IMR-90 (cell line): ENCODE measurements around the gene CEBPG. TPM values are rescaled to one million over a fixed set of nuclear protein-coding genes. Genes with fewer than 3 reads are reported as not detected.

Experiments
- ATAC-seq: fragments of 200-7000 bp; cut with Tn5 transposase; 2 replicates; pipeline ENCODE4 v1.9.1; 2020; ENCODE audit warnings: low read depth, mild to moderate bottlenecking, moderate library complexity
- BruUV-seq: library from RNA; stranded (reverse); fragments of 400-500 nt; replicated peaks from 2 replicates; lab custom pipeline; 2021; lab: Mats Ljungman, UMichigan
- CTCF ChIA-PET: fragments of 300-600 bp; formaldehyde crosslinking; extraction: SDS; loops from one replicate; lab custom pipeline; 2021; ENCODE audit warnings: antibody characterized with exemption; lab: Yijun Ruan, JAX
- POLR2A ChIA-PET: fragments of 300-600 bp; sonication (Branson Sonifier 250); formaldehyde crosslinking; loops from one replicate; lab custom pipeline; 2022; ENCODE audit warnings: antibody characterized with exemption; ENCODE audit not compliant: unreplicated experiment; lab: Charles Lee
- DNase-seq: peaks from one replicate; pipeline ENCODE4 v3.0.0; 2013
- H2AFZ ChIP-seq: replicated peaks from 2 replicates; pipeline ENCODE3; 2013; ENCODE audit warnings: low read length, mild to moderate bottlenecking; ENCODE audit not compliant: poor library complexity
- H2AK5ac ChIP-seq: 2 replicates; pipeline ENCODE4 v1.6.1; 2013; ENCODE audit warnings: low read depth, low read length, inconsistent platforms
- H2AK9ac ChIP-seq: replicated peaks from 2 replicates; pipeline ENCODE3; 2013; ENCODE audit warnings: mild to moderate bottlenecking, low read depth, low read length, moderate library complexity; ENCODE audit not compliant: poor library complexity
- H2BK120ac ChIP-seq: 2 replicates; pipeline ENCODE4 v1.6.1; 2013; ENCODE audit warnings: low read depth, low read length, inconsistent platforms
- H2BK15ac ChIP-seq: 3 replicates; pipeline ENCODE4 v1.6.1; 2013; ENCODE audit warnings: low read depth, low read length, inconsistent platforms
- H2BK20ac ChIP-seq: 2 replicates; pipeline ENCODE4 v1.6.1; 2013; ENCODE audit warnings: low read depth, mild to moderate bottlenecking, inconsistent platforms, low read length, moderate library complexity
- H2BK5ac ChIP-seq: 2 replicates; pipeline ENCODE4 v1.6.1; 2013; ENCODE audit warnings: mild to moderate bottlenecking, low read depth, low read length, inconsistent platforms; ENCODE audit not compliant: poor library complexity, severe bottlenecking
- H3K14ac ChIP-seq: replicated peaks from 2 replicates; pipeline ENCODE4 v1.6.1; 2013; ENCODE audit warnings: low read depth, low read length, inconsistent platforms
- H3K18ac ChIP-seq: 2 replicates; pipeline ENCODE4 v1.6.1; 2013; ENCODE audit warnings: low read depth, low read length, control low read depth
- H3K23ac ChIP-seq: 2 replicates; pipeline ENCODE4 v1.6.1; 2013; ENCODE audit warnings: low read depth, low read length, inconsistent platforms
- H3K27ac ChIP-seq: 2 replicates; pipeline ENCODE4 v1.5.1; 2013; ENCODE audit warnings: mild to moderate bottlenecking, control low read depth, low read length; ENCODE audit not compliant: insufficient read depth
- H3K27me3 ChIP-seq: 2 replicates; pipeline ENCODE4 v1.6.1; 2013; ENCODE audit warnings: low read length; ENCODE audit not compliant: control insufficient read depth, insufficient read depth
- H3K36me3 ChIP-seq: 2 replicates; pipeline ENCODE4 v1.6.1; 2013; ENCODE audit warnings: low read length, mixed read lengths; ENCODE audit not compliant: control insufficient read depth, insufficient read depth
- H3K4ac ChIP-seq: 2 replicates; pipeline ENCODE4 v1.6.1; 2013; ENCODE audit warnings: low read depth, low read length, inconsistent platforms
- H3K4me1 ChIP-seq: 2 replicates; pipeline ENCODE4 v1.6.1; 2013; ENCODE audit warnings: low read length, mixed read lengths; ENCODE audit not compliant: control insufficient read depth, insufficient read depth
- H3K4me2 ChIP-seq: 2 replicates; pipeline ENCODE4 v1.6.1; 2013; ENCODE audit warnings: low read depth, mild to moderate bottlenecking, control low read depth, low read length, moderate library complexity
- H3K4me3 ChIP-seq: 2 replicates; pipeline ENCODE4 v1.5.1; 2013; ENCODE audit warnings: low read depth, mild to moderate bottlenecking, control low read depth, low read length, moderate library complexity; ENCODE audit not compliant: insufficient read depth
- H3K56ac ChIP-seq: 2 replicates; pipeline ENCODE4 v1.6.1; 2013; ENCODE audit warnings: low read length, inconsistent platforms; ENCODE audit not compliant: insufficient read depth; ENCODE audit errors: extremely low read depth
- H3K79me1 ChIP-seq, 2 experiments: 2 replicates each; pipeline ENCODE4 v1.6.1; 2013; ENCODE audit warnings: low read length in 2 of 2, inconsistent platforms in 1 of 2, low read depth in 1 of 2
- H3K9ac ChIP-seq: 2 replicates; pipeline ENCODE4 v1.6.1; 2013; ENCODE audit warnings: low read depth, low read length, control low read depth
- H3K9me1 ChIP-seq: 2 replicates; pipeline ENCODE4 v1.6.1; 2013; ENCODE audit warnings: low read length, inconsistent platforms; ENCODE audit not compliant: insufficient read depth
- H3K9me3 ChIP-seq: 2 replicates; pipeline ENCODE4 v1.6.1; 2013; ENCODE audit warnings: low read length; ENCODE audit not compliant: control insufficient read depth, insufficient read depth
- H4K20me1 ChIP-seq: 2 replicates; pipeline ENCODE4 v1.6.1; 2013; ENCODE audit warnings: low read length, inconsistent platforms; ENCODE audit not compliant: insufficient read depth
- H4K5ac ChIP-seq: 2 replicates; pipeline ENCODE4 v1.6.1; 2013; ENCODE audit warnings: mild to moderate bottlenecking, low read depth, low read length, control low read depth
- H4K8ac ChIP-seq, 2 experiments: 2 replicates each; pipeline ENCODE4 v1.6.1; 2013; ENCODE audit warnings: low read depth in 2 of 2, low read length in 2 of 2, control low read depth in 1 of 2, inconsistent platforms in 1 of 2
- H4K91ac ChIP-seq: 2 replicates; pipeline ENCODE4 v1.6.1; 2013; ENCODE audit warnings: low read depth, low read length, inconsistent platforms; ENCODE audit not compliant: insufficient read depth
- RFX5 ChIP-seq: IDR thresholded peaks from 2 replicates; pipeline ENCODE4 v1.8.0; 2012; ENCODE audit warnings: low read depth, mild to moderate bottlenecking, low read length, moderate library complexity
- WGBS, 2 experiments: methylation state at CpG; one replicate each; pipeline versions ENCODE4 v1.1.5 to v1.1.7; 2013; ENCODE audit warnings: missing lambda C conversion rate in 2 of 2; ENCODE audit not compliant: insufficient read length in 1 of 2; ENCODE audit errors: extremely low coverage in 2 of 2; 5-methylcytosine and 5-hydroxymethylcytosine counted together
- dilution Hi-C: fragments of 300-500 bp; cut with HindIII; formaldehyde crosslinking; loops from one replicate; pipeline ENCODE4 v1.14.3; 2018; ENCODE audit warnings: low sequenced_read_pairs; ENCODE audit not compliant: unreplicated experiment
- in situ Hi-C: fragments of 300-500 bp; cut with MboI; formaldehyde crosslinking; loops from 3 replicates; pipeline ENCODE4 v1.14.3; 2019; ENCODE audit warnings: low sequenced_read_pairs, inconsistent platforms, mixed read lengths
- intact Hi-C: fragments of 100-400 bp; cut with micrococcal nuclease; formaldehyde crosslinking; loops from 2 replicates; pipeline ENCODE4 v1.10.0; 2022
- polyA plus RNA-seq, 3 experiments: library from polyadenylated mRNA; depleted of rRNA; stranded (reverse); fragments of >200 nt; gene quantifications; 2 replicates each; pipeline ENCODE4 v1.2.3, GENCODE V29; 2012; ENCODE audit warnings: low replicate concordance in 1 of 3
- total RNA-seq: library from RNA; depleted of rRNA; stranded (reverse); fragments of >200 nt; gene quantifications from 2 replicates; pipeline ENCODE4 v1.2.3, GENCODE V29; 2012

Gene CEBPG
- total and polyA plus RNA-seq, 2 of the 4 experiments (the other 2 are of a cell fraction): 9.2 to 14.3 TPM

DNA sequence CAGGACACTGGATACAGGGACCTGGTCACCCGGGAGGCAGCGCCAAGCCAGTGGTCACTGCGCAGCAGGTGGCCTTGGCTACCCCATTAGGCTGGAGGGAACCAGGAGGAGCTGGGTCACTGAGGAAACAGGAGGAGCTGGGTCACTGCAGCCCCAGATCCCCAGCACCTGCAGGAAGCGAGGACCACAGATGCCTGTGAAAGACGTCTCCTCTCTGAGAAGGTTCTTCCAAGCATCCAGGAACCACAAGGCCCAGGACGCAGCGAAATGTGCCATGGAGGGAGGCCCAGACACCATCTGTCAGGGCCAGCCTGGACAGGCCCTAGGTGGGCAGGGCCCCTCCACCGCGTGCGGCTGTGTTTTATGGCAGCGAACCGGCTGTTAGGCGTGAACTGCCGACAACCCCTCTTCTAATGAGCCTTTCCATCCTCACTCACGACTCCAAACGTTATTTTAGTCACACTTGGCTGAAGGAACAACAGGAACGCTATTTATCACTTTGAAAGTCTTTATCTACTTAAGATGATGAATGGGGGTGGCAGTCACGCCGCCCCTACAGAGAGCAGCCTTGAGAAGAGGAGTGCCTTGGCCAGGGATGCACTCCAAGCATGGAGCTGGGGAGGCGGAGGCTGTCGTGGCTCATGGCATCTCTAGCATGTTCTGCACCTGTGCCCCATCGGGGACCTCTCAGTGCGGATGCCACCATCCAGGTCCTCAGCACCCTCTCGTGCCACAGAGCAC is 53.3 kb downstream of the CEBPG start:
- H3K9ac ChIP-seq: no peak overlapping the region
- ChIA-PET POLR2A (no interaction called here), CTCF (no interaction called here)
- H2BK120ac ChIP-seq: no peak overlapping the region
- H3K27ac ChIP-seq: no peak overlapping the region
- H3K23ac ChIP-seq: no peak overlapping the region
- no peaks in the 10 kb centered on the region for H3K27me3 ChIP-seq
- no peaks in the 10 kb centered on the region for H3K4me1 ChIP-seq
- intact Hi-C loops: no loop called here
- in situ Hi-C loops: loop anchor here (5.0 kb wide), 1 partner anchor 346 kb away; no protein-coding TSS in a partner anchor
- BruUV-seq: no TSS peak
- no peak overlapping the region for H3K4ac ChIP-seq
- no peak overlapping the region for H2BK20ac ChIP-seq
- H2BK5ac ChIP-seq: no peak overlapping the region
- H3K9me1 ChIP-seq: peaks cover 3% of the 10 kb centered on the region; the same call in 1 of the 2 replicates
- H3K36me3 ChIP-seq: no peaks in the 10 kb centered on the region
- no peak overlapping the region for H4K91ac ChIP-seq
- H2AK9ac ChIP-seq: no peak overlapping the region
- H2AK5ac ChIP-seq: no peak overlapping the region
- dilution Hi-C loops: no loop called here
- no peaks in the 10 kb centered on the region for H3K79me1 ChIP-seq
- ATAC-seq (no peak), DNase-seq (no peak)
- no peak overlapping the region for H2AFZ ChIP-seq
- H4K20me1 ChIP-seq: 0 out of 2 replicates have a peak, but pooled peaks cover 4% of the 10 kb centered on the region
- H4K5ac ChIP-seq: no peak overlapping the region
- no peak overlapping the region for H4K8ac ChIP-seq
- no peak overlapping the region for H3K18ac ChIP-seq
- no peak overlapping the region for H3K56ac ChIP-seq
- no peak overlapping the region for H2BK15ac ChIP-seq
- H3K9me3 ChIP-seq: no peaks in the 10 kb centered on the region
- no peak overlapping the region for H3K4me2 ChIP-seq
- 67% methylated on average over 6 of the region's 24 CpGs; no CpG with 5 or more reads in 1 of the 2 experiments for WGBS, 2 experiments
- H3K14ac ChIP-seq: no peak overlapping the region
- TF ChIP-seq RFX5: no peak
- H3K4me3 ChIP-seq: no peak overlapping the region
